ENCODE results near the gene OR6Y1. TPM values are rescaled to one million over a fixed set of nuclear protein-coding genes. Genes with fewer than 3 reads are reported as not detected.
A peak's percentile ranks its signal among the peaks of the same experiment; 100 is the strongest.

OR6Y1 gene
- total and polyA plus RNA-seq, 2 experiments from 2014 or later = not detected

GRCh38 chr1:158520955-158521665 is 33.1 kb downstream of the OR6Y1 start:
- Mint-ChIP-seq H3K4me1 (peaks cover 18% of the 10 kb centered on the region), H3K36me3 (ENCODE audit: low read depth) (peaks cover 5% of the 10 kb centered on the region; the same call in 2 of the 3 replicates), H3K27ac (no peak overlapping the region), H3K4me3 (no peak overlapping the region), H3K9me3 (no peaks in the 10 kb centered on the region), H3K27me3 (ENCODE audit: insufficient read depth, low read depth, poor library complexity) (no peaks in the 10 kb centered on the region)
- Histone ChIP-seq H3K4me3 (peak overlapping the region; percentile 18; the same call in 1 of the 2 replicates), H3K9me2 (ENCODE audit: insufficient read depth) (peaks cover 8% of the 10 kb centered on the region), H4K20me1 (replicated peaks; ENCODE audit: insufficient read depth) (no peaks in the 10 kb centered on the region), H3K4me2 (peak overlapping the region; percentile 70), H3K27me3 (ENCODE audit: insufficient read depth) (no peaks in the 10 kb centered on the region), H3K27ac (ENCODE audit: low read depth) (peak overlapping the region; percentile 74), H2AFZ (no peak overlapping the region), H3K4me1 (ENCODE audit: insufficient read depth) (peaks cover 24% of the 10 kb centered on the region), H3K79me2 (replicated peaks; ENCODE audit: insufficient read depth) (no peaks in the 10 kb centered on the region), H3K36me3 (ENCODE audit: insufficient read depth) (no peaks in the 10 kb centered on the region), H3F3A (replicated peaks; ENCODE audit: low read depth) (no peaks in the 10 kb centered on the region)
- TF ChIP-seq REST (IDR thresholded peaks at IDR 0.05; ENCODE audit: unreplicated experiment) (no peak), EZH2phosphoT487 (IDR thresholded peaks at IDR 0.05; ENCODE audit: unreplicated experiment) (no peak), STAT1 (IDR thresholded peaks at IDR 0.05; ENCODE audit: unreplicated experiment) (no peak), NANOG (IDR thresholded peaks at IDR 0.05; ENCODE audit: borderline replicate concordance) (no peak), CREB1 (CRISPR knock-in tag; IDR thresholded peaks at IDR 0.05; ENCODE audit: low read depth) (no peak), EZH2 (IDR thresholded peaks at IDR 0.05; ENCODE audit: low read depth, unreplicated experiment) (no peak)
- DNase-seq (ENCODE audit: low spot score) = peak; percentile 24
- ATAC-seq = no peak

GRCh38 chr1:158520021-158520420 is 34.2 kb downstream of the OR6Y1 start:
- Histone ChIP-seq H3K4me1 (ENCODE audit: insufficient read depth) (peaks cover 24% of the 10 kb centered on the region), H3K27me3 (ENCODE audit: insufficient read depth) (no peaks in the 10 kb centered on the region), H3K9me2 (ENCODE audit: insufficient read depth) (peaks cover 12% of the 10 kb centered on the region), H3K27ac (ENCODE audit: low read depth) (no peak overlapping the region), H3K4me3 (no peak overlapping the region), H3K79me2 (replicated peaks; ENCODE audit: insufficient read depth) (no peaks in the 10 kb centered on the region), H4K20me1 (replicated peaks; ENCODE audit: insufficient read depth) (no peaks in the 10 kb centered on the region), H2AFZ (no peak overlapping the region), H3K36me3 (ENCODE audit: insufficient read depth) (no peaks in the 10 kb centered on the region), H3K4me2 (no peak overlapping the region), H3F3A (replicated peaks; ENCODE audit: low read depth) (no peaks in the 10 kb centered on the region)
- no peaks in the 10 kb centered on the region for H3K9me3 Mint-ChIP-seq
- no peaks in the 10 kb centered on the region for H3K27me3 Mint-ChIP-seq (ENCODE audit: insufficient read depth, low read depth, poor library complexity)
- no peak for DNase-seq (ENCODE audit: low spot score)
- H3K27ac Mint-ChIP-seq = no peak overlapping the region
- H3K36me3 Mint-ChIP-seq (ENCODE audit: low read depth) = peaks cover 5% of the 10 kb centered on the region; the same call in 2 of the 3 replicates
- H3K4me3 Mint-ChIP-seq = no peak overlapping the region
- H3K4me1 Mint-ChIP-seq = peaks cover 18% of the 10 kb centered on the region
- ATAC-seq = no peak
- TF ChIP-seq JUNB (IDR thresholded peaks at IDR 0.05; ENCODE audit: unreplicated experiment) (no peak), EZH2 (IDR thresholded peaks at IDR 0.05; ENCODE audit: low read depth, unreplicated experiment) (no peak), CTCF (conservative IDR thresholded peaks at IDR 0.05; ENCODE audit: low read depth in 2 of 2) (no peak), ZNF114 (CRISPR knock-in tag; IDR thresholded peaks at IDR 0.05) (no peak), ZNF331 (CRISPR knock-in tag; IDR thresholded peaks at IDR 0.05; ENCODE audit: low read depth) (no peak), POLR2AphosphoS5 (IDR thresholded peaks at IDR 0.05; ENCODE audit: low read depth) (no peak)

Data from GM23338 (cell line).